WTC11 (cell line): ENCODE data around the gene TAS2R46.

Source experiments
- CBFB ChIP-seq: sonication (generic); formaldehyde crosslinking; IDR thresholded peaks from 2 replicates; pipeline ENCODE4 v1.8.1; 2022; ENCODE audit warnings: mild to moderate bottlenecking, low read depth, missing genetic modification reagents
- FOXP4 ChIP-seq: sonication (generic); formaldehyde crosslinking; IDR thresholded peaks from 2 replicates; pipeline ENCODE4 v1.8.0; 2022; ENCODE audit warnings: mild to moderate bottlenecking, missing genetic modification reagents
- GABPB1 ChIP-seq: sonication (generic); formaldehyde crosslinking; IDR thresholded peaks from 2 replicates; pipeline ENCODE4 v1.8.1; 2023; ENCODE audit warnings: mild to moderate bottlenecking, missing genetic modification reagents
- NFE2L1 ChIP-seq: sonication (generic); formaldehyde crosslinking; IDR thresholded peaks from 2 replicates; pipeline ENCODE4 v1.8.1; 2023; ENCODE audit warnings: missing genetic modification reagents
- NR3C1 ChIP-seq: sonication (generic); formaldehyde crosslinking; conservative IDR thresholded peaks from 2 replicates; pipeline ENCODE4 v1.8.1; 2023; ENCODE audit warnings: low read depth, mild to moderate bottlenecking, missing genetic modification reagents
- SP1 ChIP-seq: sonication (generic); formaldehyde crosslinking; conservative IDR thresholded peaks from 2 replicates; pipeline ENCODE4 v1.8.1; 2022; ENCODE audit warnings: missing genetic modification reagents
- TCF7 ChIP-seq: sonication (generic); formaldehyde crosslinking; IDR thresholded peaks from 2 replicates; pipeline ENCODE4 v1.8.0; 2022; ENCODE audit warnings: mild to moderate bottlenecking, low read depth, missing genetic modification reagents, moderate library complexity
- USF2 ChIP-seq: sonication (generic); formaldehyde crosslinking; IDR thresholded peaks from 2 replicates; pipeline ENCODE4 v1.8.1; 2023; ENCODE audit warnings: mild to moderate bottlenecking, missing genetic modification reagents, moderate library complexity
- ZNF317 ChIP-seq: sonication (generic); formaldehyde crosslinking; IDR thresholded peaks from 2 replicates; pipeline ENCODE4 v1.8.1; 2023; ENCODE audit warnings: low read depth, mild to moderate bottlenecking, moderate library complexity, missing genetic modification reagents, borderline replicate concordance
- TF ChIP-seq, protein P1 (sequence below): sonication (generic); formaldehyde crosslinking; IDR thresholded peaks from 2 replicates; pipeline ENCODE4 v1.8.0; 2022; ENCODE audit warnings: mild to moderate bottlenecking, missing genetic modification reagents
- TF ChIP-seq, protein P2 (sequence below): fragments of 200-600 bp; IDR thresholded peaks from 2 replicates; pipeline ENCODE4 v1.8.0; 2022; ENCODE audit warnings: antibody characterized with exemption

GRCh38 chr12:11039171-11039570, 22.9 kb downstream of the TAS2R46 start:
- TF ChIP-seq, protein P1, sequence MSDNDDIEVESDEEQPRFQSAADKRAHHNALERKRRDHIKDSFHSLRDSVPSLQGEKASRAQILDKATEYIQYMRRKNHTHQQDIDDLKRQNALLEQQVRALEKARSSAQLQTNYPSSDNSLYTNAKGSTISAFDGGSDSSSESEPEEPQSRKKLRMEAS (CRISPR knock-in tag): no peak
- TF ChIP-seq, protein P2, sequence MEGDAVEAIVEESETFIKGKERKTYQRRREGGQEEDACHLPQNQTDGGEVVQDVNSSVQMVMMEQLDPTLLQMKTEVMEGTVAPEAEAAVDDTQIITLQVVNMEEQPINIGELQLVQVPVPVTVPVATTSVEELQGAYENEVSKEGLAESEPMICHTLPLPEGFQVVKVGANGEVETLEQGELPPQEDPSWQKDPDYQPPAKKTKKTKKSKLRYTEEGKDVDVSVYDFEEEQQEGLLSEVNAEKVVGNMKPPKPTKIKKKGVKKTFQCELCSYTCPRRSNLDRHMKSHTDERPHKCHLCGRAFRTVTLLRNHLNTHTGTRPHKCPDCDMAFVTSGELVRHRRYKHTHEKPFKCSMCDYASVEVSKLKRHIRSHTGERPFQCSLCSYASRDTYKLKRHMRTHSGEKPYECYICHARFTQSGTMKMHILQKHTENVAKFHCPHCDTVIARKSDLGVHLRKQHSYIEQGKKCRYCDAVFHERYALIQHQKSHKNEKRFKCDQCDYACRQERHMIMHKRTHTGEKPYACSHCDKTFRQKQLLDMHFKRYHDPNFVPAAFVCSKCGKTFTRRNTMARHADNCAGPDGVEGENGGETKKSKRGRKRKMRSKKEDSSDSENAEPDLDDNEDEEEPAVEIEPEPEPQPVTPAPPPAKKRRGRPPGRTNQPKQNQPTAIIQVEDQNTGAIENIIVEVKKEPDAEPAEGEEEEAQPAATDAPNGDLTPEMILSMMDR: no peak
- TF ChIP-seq FOXP4 (CRISPR knock-in tag) (no peak), CBFB (CRISPR knock-in tag) (no peak), NFE2L1 (CRISPR knock-in tag) (no peak), NR3C1 (no peak), ZNF317 (CRISPR knock-in tag) (no peak), TCF7 (no peak), GABPB1 (CRISPR knock-in tag) (no peak), SP1 (no peak), USF2 (CRISPR knock-in tag) (no peak)
